ENCODE results near the gene LRRC75B.
A peak's percentile ranks its signal among the peaks of the same experiment; 100 is the strongest.
"Not testable (repeated sequence)": the region's sequence is repeated elsewhere in the genome, so short reads cannot be mapped to it uniquely, and the experiment has no call there.

Gene LRRC75B

GRCh38 chr22:24554313-24555164 is 38.3 kb downstream of the LRRC75B start, which contains the start of gene GUCD1:
TSS of gene GUCD1 (minus strand) at chr22:24555138. CDS start at chr22:24554991, 147 bp downstream.
- DNase-seq (peak; percentile 24 to 34), ATAC-seq (no peak)
- Mint-ChIP-seq H3K27ac (peak within 1 kb of the TSS; percentile 99), H3K4me1 (peaks cover 57% of the 10 kb centered on the region), H3K27me3 (no peaks in the 10 kb centered on the region), H3K9me3 (no peaks in the 10 kb centered on the region), H3K4me3 (peak within 1 kb of the TSS; percentile 97 to 100)

- no peak for ATAC-seq
- no peak for DNase-seq
- Mint-ChIP-seq H3K27me3 (no peaks in the 10 kb centered on the region), H3K27ac (peak overlapping the region; percentile 99), H3K4me1 (peaks cover 50% of the 10 kb centered on the region), H3K4me3 (peak overlapping the region; percentile 97 to 100), H3K9me3 (no peaks in the 10 kb centered on the region)
Measured at GRCh38 chr22:24553597-24554312, 39.1 kb downstream of the LRRC75B start.

GRCh38 chr22:24552503-24553286 is 40.2 kb downstream of the LRRC75B start:
- H3K4me3 Mint-ChIP-seq, result peak overlapping the region; percentile 97 to 100
- H3K9me3 Mint-ChIP-seq, H3K27me3 Mint-ChIP-seq, DNase-seq, ATAC-seq: not testable (repeated sequence)
- peak overlapping the region in 1 of 2 donors; percentile 70 for H3K27ac Mint-ChIP-seq
- peaks cover 42% of the 10 kb centered on the region for H3K4me1 Mint-ChIP-seq

- H3K27ac Mint-ChIP-seq, result peak overlapping the region in 1 of 2 donors; percentile 60
- no peaks in the 10 kb centered on the region for H3K27me3 Mint-ChIP-seq
Measured at GRCh38 chr22:24550902-24551435, 41.9 kb downstream of the LRRC75B start.

GRCh38 chr22:24550028-24550901 is 42.6 kb downstream of the LRRC75B start:
- peaks cover 38% of the 10 kb centered on the region for H3K4me1 Mint-ChIP-seq
- no peak for ATAC-seq
- H3K27me3 Mint-ChIP-seq, result no peaks in the 10 kb centered on the region
- no peaks in the 10 kb centered on the region for H3K9me3 Mint-ChIP-seq
- H3K4me3 Mint-ChIP-seq, result no peak overlapping the region
- H3K27ac Mint-ChIP-seq, result peak overlapping the region in 1 of 2 donors; percentile 60
- no peak for DNase-seq

More at GRCh38 chr22:24550902-24551435, 41.9 kb downstream of the LRRC75B start:
- Mint-ChIP-seq H3K4me1 (peaks cover 38% of the 10 kb centered on the region), H3K4me3 (no peak overlapping the region), H3K9me3 (no peaks in the 10 kb centered on the region)
- DNase-seq (no peak), ATAC-seq (no peak)

- Mint-ChIP-seq H3K4me1 (peaks cover 30% of the 10 kb centered on the region), H3K27ac (peak overlapping the region in 1 of 2 donors; percentile 54), H3K9me3 (no peaks in the 10 kb centered on the region)
Measured at GRCh38 chr22:24548812-24549211, 44.1 kb downstream of the LRRC75B start.

GRCh38 chr22:24543679-24544243 is 49.1 kb downstream of the LRRC75B start:
- ATAC-seq, result no peak
- Mint-ChIP-seq H3K4me3 (no peak overlapping the region), H3K9me3 (no peaks in the 10 kb centered on the region), H3K27me3 (no peaks in the 10 kb centered on the region), H3K27ac (peak overlapping the region; percentile 19 to 83), H3K4me1 (peaks cover 6% of the 10 kb centered on the region)
- no peak for DNase-seq

More at GRCh38 chr22:24548812-24549211, 44.1 kb downstream of the LRRC75B start:
- Mint-ChIP-seq H3K27me3 (no peaks in the 10 kb centered on the region), H3K4me3 (no peak overlapping the region)
- ATAC-seq, result no peak
- DNase-seq, result no peak

GRCh38 chr22:24543185-24543601 is 49.7 kb downstream of the LRRC75B start:
- DNase-seq (no peak), ATAC-seq (no peak)
- H3K4me1 Mint-ChIP-seq, result peaks cover 6% of the 10 kb centered on the region
- H3K9me3 Mint-ChIP-seq, result no peaks in the 10 kb centered on the region
- no peak overlapping the region for H3K4me3 Mint-ChIP-seq
- H3K27me3 Mint-ChIP-seq, result no peaks in the 10 kb centered on the region
- peak overlapping the region in 1 of 2 donors; percentile 83 for H3K27ac Mint-ChIP-seq

GRCh38 chr22:24542641-24543040 is 50.2 kb downstream of the LRRC75B start:
- ATAC-seq (no peak), DNase-seq (no peak)
- Mint-ChIP-seq H3K27ac (peak overlapping the region in 1 of 2 donors; percentile 74), H3K4me3 (no peak overlapping the region), H3K27me3 (no peaks in the 10 kb centered on the region), H3K9me3 (no peaks in the 10 kb centered on the region), H3K4me1 (peaks cover 3% of the 10 kb centered on the region)

- ATAC-seq (no peak), DNase-seq (no peak)
- H3K9me3 Mint-ChIP-seq, result no peaks in the 10 kb centered on the region
- H3K27me3 Mint-ChIP-seq, result no peaks in the 10 kb centered on the region
- no peak overlapping the region for H3K4me3 Mint-ChIP-seq
- no peaks in the 10 kb centered on the region for H3K4me1 Mint-ChIP-seq
- peak overlapping the region in 1 of 2 donors; percentile 42 for H3K27ac Mint-ChIP-seq
Measured at GRCh38 chr22:24541681-24542515, 51.0 kb downstream of the LRRC75B start.

GRCh38 chr22:24540470-24540869 is 52.4 kb downstream of the LRRC75B start:
- H3K27ac Mint-ChIP-seq, result no peak overlapping the region
- ATAC-seq, result no peak

GRCh38 chr22:24536089-24536488 is 56.8 kb downstream of the LRRC75B start:
- H3K27me3 Mint-ChIP-seq, result no peaks in the 10 kb centered on the region
- no peak overlapping the region for H3K4me3 Mint-ChIP-seq
- DNase-seq (no peak), ATAC-seq (no peak)
- no peaks in the 10 kb centered on the region for H3K9me3 Mint-ChIP-seq
- H3K27ac Mint-ChIP-seq, result no peak overlapping the region
- no peaks in the 10 kb centered on the region for H3K4me1 Mint-ChIP-seq

More at GRCh38 chr22:24540470-24540869, 52.4 kb downstream of the LRRC75B start:
- DNase-seq, result no peak
- Mint-ChIP-seq H3K4me1 (no peaks in the 10 kb centered on the region), H3K4me3 (no peak overlapping the region), H3K9me3 (no peaks in the 10 kb centered on the region), H3K27me3 (no peaks in the 10 kb centered on the region)
